ENCODE data around the gene CREB3L4.
"Not testable (repeated sequence)": the region's sequence is repeated elsewhere in the genome, so short reads cannot be mapped to it uniquely, and the experiment has no call there.

CREB3L4 gene

DNA sequence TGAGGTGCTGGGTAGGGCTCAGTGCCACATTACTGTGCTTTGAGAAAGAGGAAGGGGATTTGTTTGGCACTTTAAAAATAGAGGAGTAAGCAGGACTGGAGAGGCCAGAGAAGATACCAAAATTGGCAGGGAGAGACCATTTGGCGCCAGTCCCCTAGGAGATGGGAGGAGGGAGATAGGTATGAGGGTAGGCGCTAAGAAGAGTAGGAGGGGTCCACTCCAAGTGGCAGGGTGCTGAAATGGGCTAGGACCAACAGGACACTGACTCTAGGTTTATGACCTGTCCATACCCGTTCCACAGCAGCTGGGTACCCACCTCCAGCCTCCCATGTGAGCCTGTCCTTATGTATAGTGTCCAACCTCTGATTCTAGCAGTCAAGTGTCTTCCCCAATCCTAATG lies 8.2 kb upstream of the CREB3L4 start:
- DNase-seq: no peak

DNA sequence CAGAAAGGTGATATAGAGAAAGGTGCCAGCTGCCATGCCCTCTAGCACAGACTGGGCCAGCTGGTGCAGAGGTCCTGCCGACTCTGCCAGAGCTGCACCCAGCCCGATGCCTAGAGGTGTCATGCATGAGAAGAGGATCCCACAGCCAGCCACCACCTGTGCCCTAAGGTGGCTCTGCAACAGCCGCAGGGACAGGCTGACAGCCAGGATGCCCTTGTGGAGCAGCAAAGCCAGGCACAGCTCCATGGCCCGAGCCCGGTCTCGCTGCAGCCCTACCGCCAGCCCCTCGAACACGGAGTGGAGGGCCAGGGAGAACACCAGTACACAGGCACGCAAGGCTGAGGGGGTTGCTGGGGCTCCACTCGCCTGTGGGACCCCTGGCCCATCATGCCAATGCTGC lies 7.5 kb upstream of the CREB3L4 start:
- DNase-seq: no peak

DNA sequence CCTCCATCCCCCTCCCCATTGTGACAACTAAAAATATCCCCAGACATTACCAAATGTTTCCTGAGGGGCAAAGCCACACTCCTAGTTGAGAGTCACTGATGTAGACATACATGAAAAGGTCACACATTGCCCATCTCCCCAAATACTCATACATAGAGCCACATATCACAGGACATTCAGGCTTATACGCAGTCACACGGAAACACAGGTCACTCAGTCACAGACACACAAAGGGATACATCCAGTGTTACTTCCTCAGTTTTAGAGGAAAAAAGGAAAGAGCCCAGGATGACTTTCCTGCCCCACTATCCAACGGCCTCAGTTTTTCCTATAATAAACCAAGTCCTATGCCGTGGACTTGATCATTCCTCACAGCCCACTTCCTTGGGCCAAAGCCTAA lies 6.3 kb upstream of the CREB3L4 start:
- DNase-seq: no peak

DNA sequence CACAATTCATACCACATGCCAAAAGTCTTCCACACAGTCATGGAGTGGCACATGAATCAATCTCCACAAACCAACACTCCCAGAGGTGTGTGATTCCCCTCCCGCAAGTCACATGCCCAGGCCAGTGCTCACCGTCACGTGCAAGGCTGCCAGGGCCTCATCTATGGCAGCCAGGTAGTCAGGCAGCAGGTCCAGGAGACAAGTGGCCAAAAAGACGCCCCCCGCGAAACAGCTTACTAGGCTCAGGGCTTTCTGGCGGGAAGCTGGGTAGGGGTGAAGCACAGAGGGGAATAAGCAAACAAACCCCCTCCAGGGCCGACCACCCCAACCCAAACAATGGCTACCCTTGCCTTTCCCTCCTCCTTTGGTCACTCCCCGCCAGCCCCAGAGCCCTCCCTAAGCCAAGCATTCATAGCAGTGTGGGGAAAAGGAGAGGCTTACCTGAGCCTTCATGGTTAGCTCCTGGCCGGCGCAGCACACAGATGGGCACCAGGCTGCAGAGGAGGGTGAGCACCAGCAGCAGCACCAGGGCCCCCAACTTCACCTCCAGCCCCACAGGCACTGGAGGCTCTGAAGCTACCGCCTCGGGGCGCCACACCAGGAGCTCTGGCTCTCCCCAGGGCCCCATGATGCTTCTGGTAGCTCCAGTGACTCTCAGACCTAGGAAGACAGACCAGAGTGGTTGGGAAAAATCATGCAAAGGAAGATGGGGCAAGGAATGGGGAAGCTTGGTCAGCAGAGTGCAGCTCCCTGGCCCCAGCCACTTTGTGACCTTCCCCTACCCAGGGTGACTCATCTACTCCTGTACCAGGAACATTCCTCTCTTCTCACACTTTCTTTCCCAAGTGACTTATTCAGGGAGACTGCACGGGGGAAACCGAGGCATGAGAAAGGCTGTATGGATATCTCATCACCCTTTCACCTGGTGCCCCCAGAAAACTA lies 5.3 kb upstream of the CREB3L4 start:
- DNase-seq: no peak

DNA sequence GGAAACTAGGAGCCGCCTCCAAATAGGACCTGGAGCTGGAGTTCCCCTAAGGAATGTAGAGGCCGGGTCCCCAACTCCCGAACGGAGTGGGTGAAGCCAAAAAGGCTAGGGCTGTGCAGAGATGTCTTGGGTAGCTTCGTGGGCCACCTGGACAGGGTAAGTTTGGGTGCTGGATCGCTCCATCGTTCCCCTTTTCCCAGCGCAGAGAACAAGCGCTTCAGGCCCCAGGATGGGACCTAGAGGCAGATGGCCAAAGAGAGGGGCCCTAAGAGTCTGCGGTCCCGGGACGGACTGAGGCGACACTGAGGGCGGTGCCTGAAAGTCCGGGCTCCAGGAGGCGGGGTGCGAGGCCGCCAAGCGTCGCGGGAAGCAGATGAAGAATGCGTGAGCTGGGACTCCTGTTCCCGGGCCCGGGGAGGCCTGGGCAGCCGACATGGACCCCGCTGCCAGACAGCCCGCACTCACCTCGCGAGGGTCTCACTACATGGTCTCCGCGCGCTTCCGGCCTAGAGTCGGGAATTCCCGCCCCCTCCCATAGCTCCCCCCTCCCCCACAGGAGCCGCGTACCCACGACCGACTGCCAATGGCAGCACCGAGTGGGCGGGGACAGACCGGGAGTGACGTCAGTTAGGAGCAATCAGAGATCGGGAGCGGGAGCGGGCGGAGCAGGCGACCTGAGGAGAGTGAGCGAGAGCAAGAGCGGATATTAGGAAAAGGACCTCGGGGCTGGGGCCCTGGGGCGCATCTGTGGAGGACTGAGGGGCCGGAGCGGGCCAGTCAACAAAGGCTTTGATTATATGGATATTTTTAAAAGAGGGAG lies 4.5 kb upstream of the CREB3L4 start, which contains the start of gene SLC39A1:
SLC39A1 (minus strand) TSS at position 508 of the 820 bp plus-strand sequence. CDS start 822 bp downstream, outside the sequence.
- DNase-seq: peak; percentile 98

DNA sequence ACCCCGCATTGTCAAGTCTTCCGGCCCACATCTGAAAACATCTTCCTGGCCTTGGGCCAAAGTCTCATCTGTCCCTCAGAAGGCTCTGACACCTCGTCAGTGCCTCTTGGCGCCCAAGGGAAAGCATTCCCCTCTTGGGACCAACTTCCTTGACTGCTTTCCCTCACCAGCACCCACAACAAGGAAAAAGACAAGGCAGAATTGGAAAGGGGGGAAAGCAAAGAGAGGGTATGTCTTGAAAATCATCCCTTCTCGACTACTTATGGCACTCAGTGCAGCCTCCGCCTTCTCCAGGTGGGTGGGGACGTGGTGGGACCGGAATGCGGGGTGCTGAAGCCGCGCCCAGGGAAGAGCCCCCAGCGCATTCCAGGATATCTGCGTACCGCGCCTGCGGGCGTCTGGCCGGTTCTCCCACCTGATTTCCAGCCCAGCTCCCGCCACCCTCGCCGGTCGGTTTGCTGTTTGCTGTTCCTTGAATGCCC lies 3.8 kb upstream of the CREB3L4 start:
- no peak for DNase-seq

DNA sequence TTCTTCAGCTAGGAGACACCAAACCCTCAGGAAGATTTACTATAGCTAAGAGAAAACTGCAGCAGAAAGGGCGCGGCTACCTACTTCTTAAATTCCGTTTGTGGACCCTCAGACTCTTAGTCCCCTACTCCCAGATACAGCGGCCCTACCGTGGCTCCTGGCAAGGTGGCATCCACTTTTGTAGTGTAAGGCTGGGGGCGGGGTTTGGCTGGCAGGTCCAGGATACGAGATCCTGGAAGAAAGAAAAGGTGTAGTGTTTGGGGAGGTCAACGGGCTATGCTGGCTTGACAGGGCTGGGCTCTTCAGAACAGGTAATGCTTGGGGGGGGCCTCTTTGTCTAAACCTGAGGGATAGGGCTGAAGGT lies 280 bp downstream of the CREB3L4 start:
- no peak for DNase-seq

DNA sequence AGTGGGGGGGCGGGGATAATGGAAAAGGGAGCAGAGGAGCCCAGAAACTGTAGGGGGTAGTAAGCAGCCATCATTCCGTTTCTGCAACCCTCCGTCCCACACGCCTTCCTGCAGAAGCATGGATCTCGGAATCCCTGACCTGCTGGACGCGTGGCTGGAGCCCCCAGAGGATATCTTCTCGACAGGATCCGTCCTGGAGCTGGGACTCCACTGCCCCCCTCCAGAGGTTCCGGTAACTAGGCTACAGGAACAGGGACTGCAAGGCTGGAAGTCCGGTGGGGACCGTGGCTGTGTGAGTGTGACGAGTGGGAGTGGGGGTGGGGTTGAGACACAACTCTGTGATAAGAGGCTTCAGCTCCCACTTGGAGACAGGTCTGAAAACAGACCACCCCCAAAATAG lies 706 bp downstream of the CREB3L4 start:
- DNase-seq: no peak

DNA sequence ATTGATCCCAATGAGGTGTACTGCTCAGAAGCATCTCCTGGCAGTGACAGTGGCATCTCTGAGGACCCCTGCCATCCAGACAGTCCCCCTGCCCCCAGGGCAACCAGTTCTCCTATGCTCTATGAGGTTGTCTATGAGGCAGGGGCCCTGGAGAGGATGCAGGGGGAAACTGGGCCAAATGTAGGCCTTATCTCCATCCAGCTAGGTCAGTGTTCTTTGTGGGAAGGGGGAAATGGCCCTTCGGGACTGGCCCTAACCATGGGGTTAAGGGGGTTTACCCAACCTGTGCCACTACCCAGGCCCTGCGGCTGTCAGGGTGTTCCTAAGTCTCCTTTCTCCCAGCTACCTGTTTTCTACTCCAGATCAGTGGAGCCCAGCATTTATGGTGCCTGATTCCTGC lies 1.3 kb downstream of the CREB3L4 start:
- no peak for DNase-seq

DNA sequence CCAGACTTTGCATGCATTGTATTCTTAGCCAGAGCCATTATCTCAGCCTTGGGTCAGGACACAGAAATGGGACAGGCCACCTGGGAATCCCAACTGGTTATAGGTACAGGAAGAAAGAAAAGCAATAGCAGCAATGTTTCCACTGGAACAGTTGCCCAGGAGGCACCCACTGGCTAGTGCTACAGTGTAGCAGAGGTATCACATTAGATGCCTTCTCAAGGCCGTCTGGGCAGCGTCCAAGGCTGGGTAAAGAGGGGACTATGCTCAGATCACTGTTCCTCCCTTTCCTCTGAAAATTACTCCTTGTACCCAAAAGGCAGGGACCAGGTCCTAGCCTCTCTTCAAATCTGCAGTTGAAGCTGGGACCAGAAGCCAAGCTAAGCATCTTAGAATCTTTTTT lies 2.6 kb downstream of the CREB3L4 start:
- DNase-seq: no peak

DNA sequence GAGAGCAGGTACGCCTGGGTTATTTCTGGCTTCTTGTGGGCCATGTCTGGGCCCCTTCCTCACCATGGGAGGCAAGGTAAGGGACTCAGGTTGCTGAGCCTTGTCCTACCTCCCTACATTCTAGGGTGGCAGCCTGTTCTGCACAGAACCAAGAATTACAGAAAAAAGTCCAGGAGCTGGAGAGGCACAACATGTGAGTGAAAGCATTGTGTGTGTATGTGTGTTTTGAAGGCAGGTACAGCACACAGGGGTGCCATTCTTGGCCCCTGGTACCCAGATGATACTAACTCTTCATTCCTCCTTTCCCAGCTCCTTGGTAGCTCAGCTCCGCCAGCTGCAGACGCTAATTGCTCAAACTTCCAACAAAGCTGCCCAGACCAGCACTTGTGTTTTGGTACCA lies 5.4 kb downstream of the CREB3L4 start:
- no peak for DNase-seq

DNA sequence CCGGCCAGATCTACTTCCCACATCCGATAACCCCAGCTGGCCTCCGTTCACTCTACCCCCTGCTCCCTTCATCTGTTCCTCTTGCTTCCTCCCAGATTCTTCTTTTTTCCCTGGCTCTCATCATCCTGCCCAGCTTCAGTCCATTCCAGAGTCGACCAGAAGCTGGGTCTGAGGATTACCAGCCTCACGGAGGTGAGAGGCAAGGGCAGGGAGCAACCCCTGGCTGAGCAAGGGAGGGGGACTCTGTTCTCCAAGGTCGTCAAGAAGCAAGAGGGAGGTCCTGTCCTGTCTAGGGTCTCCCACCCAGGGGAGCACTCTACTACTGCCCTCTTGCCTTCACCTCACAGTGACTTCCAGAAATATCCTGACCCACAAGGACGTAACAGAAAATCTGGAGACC lies 5.8 kb downstream of the CREB3L4 start:
- DNase-seq: no peak

DNA sequence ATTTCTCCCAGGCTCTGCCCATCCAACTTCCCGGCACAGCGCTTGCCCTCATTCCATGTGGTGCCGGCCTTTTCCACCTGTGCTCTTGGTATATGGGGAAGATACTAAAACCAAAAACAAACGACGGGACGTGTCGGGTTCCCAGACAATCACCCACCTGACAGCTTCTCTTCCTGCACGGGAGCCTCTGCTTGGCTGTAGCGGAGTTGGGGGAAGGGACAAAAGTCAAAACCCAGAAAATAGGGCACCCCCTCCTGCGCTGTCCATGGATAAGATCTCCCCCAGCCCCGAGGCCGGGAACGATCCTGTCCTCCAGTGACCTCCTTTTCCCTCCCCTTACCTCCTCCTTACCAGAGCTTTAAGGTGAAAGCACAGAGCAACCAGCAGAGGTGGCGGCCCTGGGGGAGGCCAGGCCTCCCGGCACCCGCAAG lies 9.1 kb downstream of the CREB3L4 start:
- DNase-seq: no peak

DNA sequence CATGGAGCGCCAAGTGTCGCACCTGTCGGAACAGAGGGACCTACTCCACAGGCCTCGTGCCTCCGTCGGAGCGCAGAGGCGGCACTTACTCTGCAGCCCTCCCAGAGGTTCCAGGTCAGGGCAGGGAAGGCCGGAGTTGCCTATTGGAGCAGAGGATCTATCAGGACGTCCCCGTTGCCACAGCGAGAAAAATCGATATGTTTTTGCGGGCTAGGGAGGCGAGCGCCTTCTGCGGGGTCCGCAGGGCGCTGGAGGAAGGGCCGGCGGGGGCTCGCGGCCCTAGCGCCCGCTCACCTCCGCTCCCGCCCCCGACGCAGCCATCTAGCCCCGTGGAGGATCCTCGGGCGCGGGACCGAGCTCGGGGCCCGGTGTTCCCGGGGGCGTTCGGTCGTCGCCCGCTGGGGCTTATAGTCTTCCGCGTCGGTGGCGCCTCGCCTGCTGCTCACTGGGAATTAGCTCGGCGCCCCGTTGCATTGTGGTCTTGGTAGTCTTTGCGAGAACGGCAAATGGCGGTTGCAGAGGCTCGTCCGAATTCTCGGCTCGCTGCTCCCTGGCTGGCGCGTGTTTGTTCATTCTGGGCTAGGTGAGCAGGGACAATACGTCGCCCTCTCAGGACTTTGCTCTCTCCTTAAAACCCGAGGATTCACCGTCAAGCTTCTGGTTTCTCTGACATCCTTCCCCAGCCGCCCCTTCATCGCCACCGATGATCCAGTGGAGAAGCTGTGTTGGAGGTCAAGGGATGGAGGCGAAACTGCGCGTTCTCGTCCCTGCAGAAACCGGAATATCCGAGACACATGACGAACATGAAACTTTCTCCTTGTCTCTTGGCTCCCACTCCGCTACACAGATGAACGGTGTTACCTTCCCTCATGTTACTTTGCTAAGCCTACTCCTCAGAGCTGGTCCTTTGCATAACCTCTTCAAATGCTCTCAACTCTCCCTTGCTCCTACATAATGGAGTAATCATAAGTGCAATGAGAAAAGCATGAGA lies 9.8 kb downstream of the CREB3L4 start, which contains the start of gene JTB:
JTB (minus strand) TSS at position 425 of the 991 bp plus-strand sequence; CDS start at position 3, 422 bp downstream.
- DNase-seq: peak; percentile 89

DNA sequence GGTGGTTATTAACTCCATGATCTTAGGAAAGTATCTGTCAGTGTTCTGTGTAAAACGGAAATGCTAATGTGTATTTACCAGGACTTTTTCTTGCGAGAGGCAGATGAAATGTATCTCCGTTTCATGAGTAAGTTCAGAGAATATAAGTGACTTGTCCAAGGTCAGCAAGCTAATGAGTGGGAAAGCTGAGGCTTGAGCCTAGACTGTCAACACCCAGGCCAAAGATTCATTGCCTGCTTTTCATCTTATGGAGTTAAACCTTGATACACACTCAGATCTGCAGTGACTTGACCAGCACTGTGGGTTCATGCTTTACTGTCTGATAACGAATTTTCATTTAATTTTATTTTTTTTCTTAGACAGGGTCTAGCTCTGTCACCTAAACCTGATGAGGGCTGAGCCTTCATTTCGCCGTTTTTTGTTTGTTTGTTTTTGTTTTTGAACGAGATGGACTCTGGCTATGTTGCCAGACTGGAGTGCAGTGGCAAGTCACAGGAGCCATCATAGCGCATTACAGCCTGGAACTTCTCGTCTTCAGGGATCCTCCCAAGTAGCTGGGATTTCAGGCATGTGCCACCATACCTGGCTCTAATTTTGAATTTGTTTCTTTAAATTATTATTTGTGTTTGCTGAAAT lies 10.7 kb downstream of the CREB3L4 start:
- DNase-seq: no peak

DNA sequence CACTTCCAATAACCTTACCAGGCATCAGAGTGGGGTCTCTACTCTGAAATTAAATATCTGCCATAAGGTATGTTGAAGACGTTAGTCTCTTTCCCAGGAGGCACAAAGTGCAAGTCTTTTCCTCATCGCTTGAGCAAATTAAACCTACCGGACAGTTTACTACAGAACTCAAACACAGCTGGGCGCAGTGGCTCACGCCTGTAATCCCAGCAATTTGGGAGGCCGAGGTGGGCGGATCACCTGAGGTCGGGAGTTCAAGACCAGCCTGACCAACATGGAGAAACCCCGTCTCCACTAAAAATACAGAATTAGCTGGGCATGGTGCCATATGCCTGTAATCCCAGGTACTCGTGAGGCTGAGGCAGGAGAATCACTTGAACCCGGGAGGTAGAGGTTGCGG lies 11.4 kb downstream of the CREB3L4 start:
- not testable (repeated sequence) for DNase-seq

DNA sequence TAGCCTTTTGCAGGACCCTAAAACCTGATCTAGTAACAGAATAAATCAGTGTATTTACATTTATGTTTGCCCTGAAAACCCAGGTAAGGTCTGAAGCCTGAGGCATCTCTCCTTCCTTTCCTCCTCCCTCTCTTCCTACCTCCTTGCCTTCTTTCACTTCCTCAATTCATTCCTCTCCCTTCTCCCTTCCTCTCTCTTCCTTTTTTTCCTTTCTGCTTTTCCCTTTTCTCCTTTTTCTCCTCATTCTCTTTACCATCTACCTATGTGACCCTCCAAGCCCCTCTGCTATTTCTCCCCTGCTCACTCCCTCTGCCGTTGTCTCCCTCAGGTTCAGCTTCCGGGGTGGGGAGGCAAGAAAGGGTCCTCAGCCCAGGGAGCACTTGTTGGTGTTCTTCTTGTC lies 14.0 kb downstream of the CREB3L4 start:
- DNase-seq: not testable (repeated sequence)

DNA sequence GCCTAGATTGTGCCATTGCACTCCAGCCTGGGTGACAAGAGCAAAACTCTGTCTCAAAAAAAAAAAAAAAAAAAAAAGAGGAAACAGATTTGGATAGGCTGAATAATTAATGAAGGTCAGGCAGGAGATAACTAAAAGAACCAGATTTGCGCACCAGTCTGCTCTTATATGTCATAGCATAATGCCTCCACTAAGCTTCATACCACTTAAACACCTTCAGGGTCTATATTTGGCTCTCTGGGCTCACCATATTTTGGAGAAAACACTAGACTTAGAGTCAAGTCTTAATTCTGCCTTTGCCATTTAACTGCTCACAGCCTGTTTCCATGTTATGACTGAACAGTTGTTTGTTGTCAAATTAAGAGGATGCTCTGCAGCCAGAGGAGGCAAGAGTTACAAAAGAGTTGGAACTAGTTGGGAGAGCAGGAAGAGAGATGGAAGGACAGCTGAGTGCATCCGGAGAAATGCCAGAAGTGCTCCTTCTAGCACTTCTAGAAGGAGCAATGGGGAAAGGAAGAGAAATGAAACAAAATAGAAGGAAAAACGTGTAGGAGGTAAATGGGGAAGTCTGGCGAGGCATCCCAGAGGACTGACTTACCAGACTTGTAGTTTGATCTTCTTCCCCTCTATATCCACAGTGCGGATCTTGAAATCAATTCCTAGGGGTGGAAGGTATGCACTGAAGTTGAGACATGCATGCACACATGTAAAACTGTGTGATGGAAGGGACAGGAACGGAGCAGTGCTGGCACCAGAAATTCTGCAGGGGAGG lies 16.6 kb downstream of the CREB3L4 start:
- no peak for DNase-seq

DNA sequence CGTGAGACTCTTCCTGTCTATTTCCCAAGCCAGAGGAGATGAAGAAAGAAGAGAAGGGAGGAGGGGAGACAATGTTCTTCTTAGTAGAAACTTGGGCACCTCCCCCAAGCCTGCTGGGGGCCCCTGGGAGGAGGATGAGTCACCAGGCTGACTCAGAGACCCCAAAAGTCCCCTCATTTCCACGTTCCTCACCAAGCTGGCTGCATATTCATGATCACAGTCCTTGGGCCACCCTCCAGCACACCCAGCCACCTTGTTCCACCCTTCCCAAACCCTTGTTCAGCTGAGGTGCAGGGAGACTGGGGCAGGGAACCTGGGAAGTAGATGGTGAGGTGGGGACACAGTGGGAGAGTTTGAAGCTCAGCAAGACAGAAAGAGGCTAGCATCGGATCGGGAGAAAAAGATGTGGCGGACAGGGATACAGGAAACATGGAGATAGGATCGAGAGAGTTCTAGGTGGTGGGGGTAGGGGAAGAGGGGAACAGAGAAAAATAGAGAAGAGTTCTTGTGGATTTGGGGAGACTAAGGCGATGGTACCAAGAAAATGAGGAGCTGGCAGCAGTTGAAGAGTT lies 17.7 kb downstream of the CREB3L4 start:
- peak; percentile 76 for DNase-seq

DNA sequence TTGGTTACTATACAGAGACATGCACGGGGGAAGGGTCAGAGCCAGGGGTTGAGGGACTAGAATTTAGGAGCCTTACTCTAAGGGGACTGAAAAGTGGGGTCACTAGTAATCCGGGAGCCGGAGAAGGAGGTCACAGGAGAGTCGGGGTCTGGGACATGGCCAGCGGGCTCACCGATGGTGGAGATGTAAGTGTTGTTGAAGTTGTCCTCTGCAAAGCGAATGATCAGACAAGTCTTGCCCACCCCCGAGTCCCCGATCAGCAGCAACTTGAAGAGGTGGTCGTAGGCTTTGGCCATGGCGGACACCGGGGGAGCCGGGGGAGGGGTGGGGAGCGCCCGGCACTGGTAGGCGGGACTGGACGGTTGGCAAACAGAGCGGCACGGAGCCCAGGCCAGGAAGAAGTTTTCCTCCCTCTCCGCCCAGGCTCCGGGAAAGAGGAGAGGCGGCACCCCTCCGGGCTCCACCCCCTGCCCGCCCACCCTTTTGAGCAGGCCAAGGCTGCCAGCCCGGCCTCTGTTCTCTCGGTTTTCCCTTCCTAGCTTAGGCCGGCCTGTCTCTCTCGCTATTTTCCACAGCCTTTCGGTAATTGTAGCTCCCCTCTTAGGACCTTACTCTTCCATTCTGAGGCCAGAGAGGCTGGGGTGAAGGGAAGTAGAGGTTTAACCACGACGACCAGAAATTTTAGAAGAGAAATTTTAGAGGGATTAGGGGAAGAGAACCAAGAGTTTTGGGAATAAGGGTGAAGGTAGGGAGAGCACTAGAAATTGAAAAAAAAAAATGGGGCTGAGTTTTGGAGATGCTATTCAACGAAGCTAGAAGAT lies 18.4 kb downstream of the CREB3L4 start, which contains the start of gene RAB13:
RAB13 (minus strand) TSS at position 399 of the 821 bp plus-strand sequence; CDS start at position 296, 103 bp downstream.
- DNase-seq: peak; percentile 52

Data from stimulated activated CD8-positive, alpha-beta memory T cell treated with anti-CD3 and anti-CD28 coated beads, Interleukin-4, amount 100 ng/mL, for 48 hours (primary cell).